D721Med (cell line): ENCODE results near the gene ALLC.

ENCODE experiments used
- DNase-seq: peaks from one replicate; pipeline ENCODE4 v3.0.0; 2011; ENCODE audit warnings: low spot score; ENCODE audit not compliant: insufficient read length
- FAIRE-seq: peaks from 2 replicates; lab custom pipeline; 2011; peaks lifted over from hg19 to GRCh38; lab: Jason Lieb, UNC
- CTCF ChIP-seq: IDR thresholded peaks from 2 replicates; pipeline ENCODE4 v1.5.1; 2012; ENCODE audit warnings: mild to moderate bottlenecking, control low read depth; ENCODE audit not compliant: insufficient read depth; ENCODE audit errors: missing control alignments

ALLC gene

DNA sequence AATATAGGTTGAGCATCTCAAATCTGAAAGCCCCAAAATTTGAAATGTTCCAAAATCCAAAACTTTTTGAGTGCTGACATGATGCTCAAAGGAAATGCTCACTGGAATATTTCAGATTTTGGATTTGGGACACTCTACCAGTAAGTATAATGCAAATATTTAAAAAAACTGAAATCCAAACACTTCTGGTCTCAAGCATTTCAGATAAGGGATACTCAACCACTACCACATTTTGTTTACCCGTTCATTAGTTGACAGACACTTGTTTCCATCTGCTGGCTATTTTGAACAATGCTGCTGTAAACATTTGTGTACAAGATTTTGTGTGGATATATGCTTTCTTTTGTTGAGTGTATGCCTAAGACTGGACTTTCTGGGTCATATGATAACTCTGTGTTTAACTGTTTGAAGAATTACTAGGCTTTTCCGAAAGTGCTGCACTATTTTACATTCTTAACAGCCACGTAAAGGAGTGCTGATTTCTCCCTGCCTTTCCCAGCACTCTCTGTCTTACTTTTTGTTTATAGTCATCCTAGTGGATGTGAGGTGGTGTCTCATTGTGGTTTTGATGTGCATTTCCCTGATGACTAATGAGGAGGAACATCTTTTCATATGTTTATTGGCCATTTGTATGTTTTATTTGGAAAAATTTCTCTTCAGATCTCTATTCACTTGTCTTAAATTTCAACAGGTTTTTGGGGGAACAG is 25.9 kb downstream of the ALLC start:
- no peak for DNase-seq
- FAIRE-seq, result no peak
- no peak for TF ChIP-seq CTCF

DNA sequence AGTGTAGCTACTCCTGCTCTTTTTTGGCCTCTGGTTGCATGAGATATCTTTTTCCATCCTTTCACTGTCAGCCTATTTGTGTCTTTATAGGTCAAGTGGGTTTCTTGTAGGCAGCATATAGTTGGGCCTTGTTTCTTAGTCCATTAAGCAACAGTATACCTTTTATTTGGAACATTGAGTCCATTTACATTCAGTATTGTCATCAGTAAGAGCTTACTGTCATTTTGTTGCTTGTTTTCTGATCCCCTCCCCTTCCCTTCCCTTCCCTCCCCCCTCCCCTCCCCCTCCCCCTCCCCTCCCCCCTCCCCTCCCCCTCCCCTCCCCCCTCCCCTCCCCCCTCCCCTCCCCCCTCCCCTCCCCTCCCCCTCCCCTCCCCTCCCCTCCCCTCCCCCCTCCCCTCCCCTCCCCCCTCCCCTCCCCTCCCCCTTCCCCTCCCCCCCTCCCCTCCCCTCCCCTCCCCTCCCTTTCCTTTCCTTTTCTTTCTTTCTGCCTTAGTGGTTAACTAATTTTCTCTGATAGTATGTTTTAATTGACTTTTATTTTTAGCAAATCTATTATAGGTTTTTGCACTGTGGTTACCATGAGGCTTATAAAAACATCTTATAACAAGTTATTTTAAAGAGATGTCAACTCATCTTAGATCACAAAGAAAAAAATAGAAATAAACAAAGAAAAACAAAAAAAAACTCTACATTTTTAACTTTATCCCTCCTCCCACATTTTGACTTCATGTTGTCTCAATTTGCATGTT is 32.2 kb downstream of the ALLC start:
- no peak for TF ChIP-seq CTCF
- no peak for DNase-seq
- FAIRE-seq, result no peak

- FAIRE-seq (no peak), DNase-seq (no peak)
- peak; percentile 50 for TF ChIP-seq CTCF
Measured at GRCh38 chr2:3692375-3692774, 34.4 kb downstream of the ALLC start.

GRCh38 chr2:3696545-3696944 is 38.5 kb downstream of the ALLC start:
- no peak for TF ChIP-seq CTCF
- no peak for FAIRE-seq
- no peak for DNase-seq

DNA sequence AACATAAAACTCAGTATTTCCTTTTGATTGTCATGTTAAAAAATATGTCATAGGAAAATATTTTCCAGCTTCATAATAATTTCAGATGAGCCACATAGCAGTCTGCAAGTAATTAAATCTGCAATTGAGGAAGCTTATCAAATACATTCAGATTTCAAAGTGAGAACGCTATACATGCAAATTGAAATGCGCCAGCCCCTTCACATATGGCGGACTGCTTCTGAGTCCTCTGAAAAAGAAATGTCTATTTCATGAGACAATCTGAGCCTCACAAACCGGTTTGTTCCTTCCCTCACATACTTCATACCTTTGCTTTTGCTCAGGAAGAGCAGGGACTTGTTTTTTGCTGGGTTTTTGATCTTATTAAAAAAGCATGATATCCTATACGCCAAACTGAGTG is 43.1 kb downstream of the ALLC start:
- no peak for TF ChIP-seq CTCF
- DNase-seq (no peak), FAIRE-seq (no peak)

DNA sequence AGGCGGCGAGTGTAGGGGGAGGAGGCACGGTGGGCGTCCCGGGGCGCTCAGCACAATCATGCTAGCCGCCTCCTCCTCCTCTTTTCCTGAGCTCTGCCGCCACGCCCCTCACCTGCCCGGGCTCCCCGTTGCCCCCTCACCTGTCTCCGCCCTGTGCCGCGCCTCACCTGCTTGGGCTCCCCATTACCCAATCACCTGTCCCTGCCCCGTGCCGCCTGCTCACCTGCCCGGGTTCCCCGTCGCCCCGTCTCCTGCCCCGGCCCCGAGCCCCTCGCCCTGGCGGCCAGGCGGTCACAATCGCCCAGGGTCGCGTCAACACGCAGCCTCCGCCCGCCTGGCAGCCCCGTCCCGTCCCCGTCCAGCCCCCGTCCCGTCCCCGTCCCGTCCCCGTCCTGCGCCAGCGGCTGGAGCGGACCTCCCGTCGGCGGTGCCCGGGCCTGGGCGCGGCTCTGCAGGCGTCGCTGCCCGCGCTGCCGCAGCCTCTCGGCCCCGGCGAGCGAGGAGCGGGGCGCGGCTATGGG is 45.3 kb downstream of the ALLC start, which contains the start of gene DCDC2C:
Gene DCDC2C (plus strand): TSS at position 340 of the 521 bp plus-strand sequence. CDS start 177 bp downstream, at position 517.
- FAIRE-seq (no peak), DNase-seq (no peak)
- no peak for TF ChIP-seq CTCF
